Gastrocnemius medialis (tissue), 4 donors: ENCODE measurements around the gene MTMR1. TPM values are rescaled to one million over a fixed set of nuclear protein-coding genes. Genes with fewer than 3 reads are reported as not detected.

Source experiments
- ATAC-seq, 2 donors: fragments of 150-250 bp; one replicate each; pipeline ENCODE4 v1.9.1; 2016
- DNase-seq, 2 donors: peaks; one replicate each; pipeline ENCODE4 v3.0.0-alpha.2; 2019
- H3K27ac ChIP-seq, 4 donors: fragments of 200-600 bp; sonication (generic); 1 replicate in 1 of 4; 2 replicates in 3 of 4; pipeline ENCODE4 v1.5.1; 2016 to 2018; ENCODE audit warnings: mild to moderate bottlenecking in 2 of 4, moderate library complexity in 1 of 4
- H3K27me3 ChIP-seq, 3 donors: fragments of 200-600 bp; sonication (generic) in 2 of 3; 1 replicate in 1 of 3; 2 replicates in 2 of 3; pipeline versions ENCODE4 v1.5.1 to v1.6.0; 2016 to 2019; ENCODE audit warnings: mild to moderate bottlenecking in 1 of 3, moderate library complexity in 1 of 3
- H3K36me3 ChIP-seq, 2 donors: fragments of 200-600 bp; sonication (generic) in 1 of 2; one replicate each; pipeline ENCODE4 v1.5.1; 2017 to 2018
- H3K4me1 ChIP-seq, 2 donors: fragments of 200-600 bp; sonication (generic) in 1 of 2; one replicate each; pipeline ENCODE4 v1.5.1; 2016 to 2017; ENCODE audit warnings: mild to moderate bottlenecking in 2 of 2
- H3K4me3 ChIP-seq, 4 donors: fragments of 200-600 bp; sonication (generic) in 3 of 4; 1 replicate in 1 of 4; 2 replicates in 3 of 4; pipeline ENCODE4 v1.5.1; 2016 to 2019; ENCODE audit warnings: mild to moderate bottlenecking in 2 of 4
- H3K9me3 ChIP-seq, 3 donors: fragments of 200-600 bp; sonication (generic) in 2 of 3; 1 replicate in 1 of 3; 2 replicates in 2 of 3; pipeline ENCODE4 v1.5.1; 2016 to 2019
- CTCF ChIP-seq, 5 experiments: fragments of 450-650 bp in 3 of 5; fragments of 200-600 bp in 2 of 5; sonication (generic) in 2 of 5; IDR thresholded peaks in 4 of 5; conservative IDR thresholded peaks in 1 of 5; 1 replicate in 4 of 5; 2 replicates in 1 of 5; pipeline ENCODE4 v1.5.1; 2016 to 2019; ENCODE audit warnings: antibody characterized with exemption in 5 of 5, mild to moderate bottlenecking in 3 of 5, moderate library complexity in 3 of 5
- POLR2A ChIP-seq, 2 donors: fragments of 450-650 bp; IDR thresholded peaks; one replicate each; pipeline ENCODE4 v1.6.1; 2017; ENCODE audit warnings: antibody characterized with exemption in 2 of 2, mild to moderate bottlenecking in 2 of 2, moderate library complexity in 2 of 2
- in situ Hi-C, 4 donors: fragments of 200-750 bp; cut with MboI; loops; one replicate each; pipeline versions ENCODE4 v1.15.0 to v1.8.0; 2017; ENCODE audit warnings: low sequenced_read_pairs in 4 of 4
- intact Hi-C: fragments of 100-400 bp; cut with DNase I; formaldehyde crosslinking; loops from one replicate; pipeline ENCODE4 v1.15.1; 2023; ENCODE audit warnings: low total_unique reads
- total RNA-seq, 4 donors: library from RNA; depleted of rRNA; stranded (reverse); fragments of >200 nt; gene quantifications; one replicate each; pipeline versions ENCODE4 v1.1.0 to v1.2.3, GENCODE V29; 2016

Gene MTMR1
- total RNA-seq, 4 donors from 2014 or later = 28.2 to 80.9 (median 38.0) TPM

- in situ Hi-C loops = loop anchor here in 3 of 4 donors (25.0 kb wide), 2 partner anchors 741 to 1191 kb away; partner anchors contain the start of gene IDS (in 1 of the 3)
Measured at GRCh38 chrX:150703695-150703974, 10.4 kb downstream of the MTMR1 start.

GRCh38 chrX:150704030-150704613 lies 10.9 kb downstream of the MTMR1 start:
- Histone ChIP-seq H3K4me3 (no peak overlapping the region), H3K27ac (no peak overlapping the region), H3K4me1 (peaks cover 0 to 11% of the 10 kb centered on the region in 2 donors), H3K27me3 (no peaks in the 10 kb centered on the region), H3K36me3 (no peaks in the 10 kb centered on the region), H3K9me3 (no peaks in the 10 kb centered on the region)
- in situ Hi-C loops = loop anchor here in 3 of 4 donors (25.0 kb wide), 2 partner anchors 742 to 1192 kb away; partner anchors contain the start of gene IDS (in 1 of the 3)
- TF ChIP-seq CTCF (IDR thresholded peaks at IDR 0.05 in 4 of 5, conservative IDR thresholded peaks at IDR 0.05 in 1 of 5) (no peak), POLR2A (IDR thresholded peaks at IDR 0.05) (no peak)
- DNase-seq = no peak
- no peak for ATAC-seq
- intact Hi-C loops = no loop called here

More at GRCh38 chrX:150703695-150703974, 10.4 kb downstream of the MTMR1 start:
- intact Hi-C loops = no loop called here
- ATAC-seq (no peak), DNase-seq (no peak)
- H3K9me3 ChIP-seq = no peaks in the 10 kb centered on the region
- H3K27me3 ChIP-seq = no peaks in the 10 kb centered on the region
- TF ChIP-seq POLR2A (IDR thresholded peaks at IDR 0.05) (no peak), CTCF (IDR thresholded peaks at IDR 0.05 in 4 of 5, conservative IDR thresholded peaks at IDR 0.05 in 1 of 5) (no peak)
- H3K36me3 ChIP-seq = no peaks in the 10 kb centered on the region
- no peak overlapping the region for H3K4me3 ChIP-seq
- H3K4me1 ChIP-seq = peaks cover 0 to 12% of the 10 kb centered on the region in 2 donors
- H3K27ac ChIP-seq = no peak overlapping the region

- no peak for TF ChIP-seq POLR2A (IDR thresholded peaks at IDR 0.05)
- TF ChIP-seq CTCF (IDR thresholded peaks at IDR 0.05 in 4 of 5, conservative IDR thresholded peaks at IDR 0.05 in 1 of 5) = no peak
- DNase-seq (no peak), ATAC-seq (no peak)
- no peak overlapping the region for H3K27ac ChIP-seq
- in situ Hi-C loops (loop anchor here in 3 of 4 donors (25.0 kb wide), 2 partner anchors 750 to 1200 kb away; partner anchors contain the start of gene IDS (in 1 of the 3)), intact Hi-C loops (no loop called here)
- no peaks in the 10 kb centered on the region for H3K27me3 ChIP-seq
- no peaks in the 10 kb centered on the region for H3K9me3 ChIP-seq
- H3K36me3 ChIP-seq = no peaks in the 10 kb centered on the region
- peaks cover 0 to 14% of the 10 kb centered on the region in 2 donors for H3K4me1 ChIP-seq
- no peak overlapping the region for H3K4me3 ChIP-seq
Measured at GRCh38 chrX:150712619-150713018, 19.4 kb downstream of the MTMR1 start.

GRCh38 chrX:150715184-150715583 lies 22.0 kb downstream of the MTMR1 start:
- H3K27me3 ChIP-seq = no peaks in the 10 kb centered on the region
- TF ChIP-seq POLR2A (IDR thresholded peaks at IDR 0.05) (no peak), CTCF (IDR thresholded peaks at IDR 0.05 in 4 of 5, conservative IDR thresholded peaks at IDR 0.05 in 1 of 5) (no peak)
- peaks cover 0 to 12% of the 10 kb centered on the region in 2 donors for H3K4me1 ChIP-seq
- intact Hi-C loops = no loop called here
- no peak for ATAC-seq
- H3K36me3 ChIP-seq = no peaks in the 10 kb centered on the region
- in situ Hi-C loops = loop anchor here in 3 of 4 donors (25.0 kb wide), 2 partner anchors 753 to 1203 kb away; partner anchors contain the start of gene IDS (in 1 of the 3)
- no peaks in the 10 kb centered on the region for H3K9me3 ChIP-seq
- no peak for DNase-seq
- H3K27ac ChIP-seq = no peak overlapping the region
- H3K4me3 ChIP-seq = no peak overlapping the region
